Neural cell (in vitro differentiated cells): ENCODE data around the gene OR6K3. TPM values are rescaled to one million over a fixed set of nuclear protein-coding genes. Genes with fewer than 3 reads are reported as not detected.
"Not testable (repeated sequence)": the region's sequence is repeated elsewhere in the genome, so short reads cannot be mapped to it uniquely, and the experiment has no call there.

ENCODE experiments used
- H2AFZ ChIP-seq: fragments of 200-600, 300-800 bp; sonication (generic), shearing (Covaris generic); 2 replicates; pipeline ENCODE4 v1.6.0; 2014; ENCODE audit warnings: low read depth, mild to moderate bottlenecking, antibody characterized with exemption, low read length, moderate library complexity
- H3F3A ChIP-seq: fragments of 200-600 bp; shearing (Covaris generic); 2 replicates; pipeline ENCODE4 v1.6.1; 2016; ENCODE audit warnings: mild to moderate bottlenecking, moderate library complexity, mixed read lengths, antibody characterized with exemption, low read length; ENCODE audit not compliant: insufficient read depth, poor library complexity, severe bottlenecking
- H3K27ac ChIP-seq: fragments of 200-600, 300-800 bp; sonication (generic), shearing (Covaris generic); 2 replicates; pipeline ENCODE4 v1.5.1; 2014; ENCODE audit warnings: mild to moderate bottlenecking, low read length, moderate library complexity
- H3K27me3 ChIP-seq: fragments of 300-800, 200-600 bp; sonication (generic), shearing (Covaris generic); 2 replicates; pipeline ENCODE4 v1.6.0; 2014; ENCODE audit warnings: mild to moderate bottlenecking, low read depth, low read length, moderate library complexity; ENCODE audit not compliant: insufficient read depth
- H3K36me3 ChIP-seq: fragments of 300-800, 200-600 bp; sonication (generic), shearing (Covaris generic); 2 replicates; pipeline ENCODE4 v1.5.1; 2014; ENCODE audit warnings: mild to moderate bottlenecking, antibody characterized with exemption, low read length, moderate library complexity; ENCODE audit not compliant: insufficient read depth
- H3K4me2 ChIP-seq: fragments of 300-800, 200-600 bp; sonication (generic), shearing (Covaris generic); 2 replicates; pipeline ENCODE4 v1.6.0; 2014; ENCODE audit warnings: mild to moderate bottlenecking, low read length
- H3K4me3 ChIP-seq: fragments of 300-800, 200-600 bp; sonication (generic), shearing (Covaris generic); 2 replicates; pipeline ENCODE4 v1.5.1; 2014; ENCODE audit warnings: mild to moderate bottlenecking, low read length, moderate library complexity
- H3K79me2 ChIP-seq: fragments of 200-600 bp; shearing (Covaris generic); replicated peaks from 2 replicates; pipeline ENCODE4 v1.6.0; 2014; ENCODE audit warnings: mild to moderate bottlenecking, low read length, moderate library complexity; ENCODE audit not compliant: insufficient read depth
- H3K9ac ChIP-seq: fragments of 300-800, 200-600 bp; sonication (generic), shearing (Covaris generic); 2 replicates; pipeline ENCODE4 v1.6.1; 2016; ENCODE audit warnings: mild to moderate bottlenecking, low read length, mixed read lengths
- H3K9me2 ChIP-seq: fragments of 200-600 bp; shearing (Covaris generic); 2 replicates; pipeline ENCODE4 v1.6.1; 2016; ENCODE audit warnings: mild to moderate bottlenecking, low read length, mixed read lengths; ENCODE audit not compliant: insufficient read depth
- H3K9me3 ChIP-seq: fragments of 200-600, 300-800 bp; sonication (generic), shearing (Covaris generic); 2 replicates; pipeline ENCODE4 v1.6.1; 2016; ENCODE audit warnings: mild to moderate bottlenecking, mixed run types, low read length, moderate library complexity, mixed read lengths
- H4K20me1 ChIP-seq: fragments of 200-600 bp; shearing (Covaris generic); 2 replicates; pipeline ENCODE4 v1.6.1; 2016; ENCODE audit warnings: mild to moderate bottlenecking, mixed run types; ENCODE audit not compliant: insufficient read depth
- EP300 ChIP-seq: fragments of 450-650 bp; conservative IDR thresholded peaks from 2 replicates; pipeline ENCODE4 v1.6.1; 2014; ENCODE audit warnings: antibody characterized with exemption, mild to moderate bottlenecking, moderate library complexity; ENCODE audit not compliant: poor library complexity, severe bottlenecking
- EZH2 ChIP-seq: fragments of 200-600, 300-800 bp; shearing (Covaris generic), sonication (generic); IDR thresholded peaks from 2 replicates; pipeline ENCODE4 v1.6.1; 2014; ENCODE audit warnings: antibody characterized with exemption, low read length, borderline replicate concordance, mild to moderate bottlenecking; ENCODE audit not compliant: insufficient read depth, poor library complexity, severe bottlenecking
- MXI1 ChIP-seq: fragments of 450-650 bp; conservative IDR thresholded peaks from 2 replicates; pipeline ENCODE4 v1.6.1; 2014; ENCODE audit warnings: antibody characterized with exemption, mild to moderate bottlenecking; ENCODE audit not compliant: poor library complexity, severe bottlenecking
- POLR2AphosphoS5 ChIP-seq: IDR thresholded peaks from 2 replicates; pipeline ENCODE4 v1.6.1; 2012
- RAD21 ChIP-seq: fragments of 450-650 bp; conservative IDR thresholded peaks from 2 replicates; pipeline ENCODE4 v1.6.1; 2014; ENCODE audit warnings: antibody characterized with exemption, mild to moderate bottlenecking, moderate library complexity
- REST ChIP-seq: IDR thresholded peaks from 2 replicates; pipeline ENCODE4 v1.6.1; 2012; ENCODE audit warnings: borderline replicate concordance
- SMC3 ChIP-seq: fragments of 450-650 bp; conservative IDR thresholded peaks from 2 replicates; pipeline ENCODE4 v1.6.1; 2014; ENCODE audit warnings: antibody characterized with exemption, mild to moderate bottlenecking, moderate library complexity; ENCODE audit not compliant: poor library complexity
- TAF1 ChIP-seq: IDR thresholded peaks from 2 replicates; pipeline ENCODE4 v1.6.1; 2012; ENCODE audit warnings: low read depth
- polyA plus RNA-seq: library from polyadenylated mRNA; depleted of rRNA; stranded (reverse); fragments of >200 nt; gene quantifications from 2 replicates; pipeline ENCODE4 v1.2.3, GENCODE V29; 2014
- TF ChIP-seq, protein P1 (sequence below): fragments of 450-650 bp; IDR thresholded peaks from 2 replicates; pipeline ENCODE4 v1.5.1; 2014; ENCODE audit warnings: antibody characterized with exemption, mild to moderate bottlenecking, moderate library complexity; ENCODE audit not compliant: poor library complexity, severe bottlenecking

The OR6K3 gene
- polyA plus RNA-seq, 1 donor from 2014 or later = not detected

GRCh38 chr1:158689110-158689509 is 31.4 kb downstream of the OR6K3 start:
- no peaks in the 10 kb centered on the region for H3F3A ChIP-seq
- H3K4me3 ChIP-seq = no peak overlapping the region
- no peaks in the 10 kb centered on the region for H3K79me2 ChIP-seq
- H3K27ac ChIP-seq = no peak overlapping the region
- H3K9me3 ChIP-seq = no peaks in the 10 kb centered on the region
- H3K36me3 ChIP-seq = no peaks in the 10 kb centered on the region
- H2AFZ ChIP-seq = no peak overlapping the region
- H3K9ac ChIP-seq = no peak overlapping the region
- TF ChIP-seq RAD21 = no peak
- TF ChIP-seq EP300 = no peak
- TF ChIP-seq TAF1 = no peak
- TF ChIP-seq POLR2AphosphoS5 = no peak
- TF ChIP-seq EZH2 = no peak
- no peak for TF ChIP-seq REST
- TF ChIP-seq, protein P1, sequence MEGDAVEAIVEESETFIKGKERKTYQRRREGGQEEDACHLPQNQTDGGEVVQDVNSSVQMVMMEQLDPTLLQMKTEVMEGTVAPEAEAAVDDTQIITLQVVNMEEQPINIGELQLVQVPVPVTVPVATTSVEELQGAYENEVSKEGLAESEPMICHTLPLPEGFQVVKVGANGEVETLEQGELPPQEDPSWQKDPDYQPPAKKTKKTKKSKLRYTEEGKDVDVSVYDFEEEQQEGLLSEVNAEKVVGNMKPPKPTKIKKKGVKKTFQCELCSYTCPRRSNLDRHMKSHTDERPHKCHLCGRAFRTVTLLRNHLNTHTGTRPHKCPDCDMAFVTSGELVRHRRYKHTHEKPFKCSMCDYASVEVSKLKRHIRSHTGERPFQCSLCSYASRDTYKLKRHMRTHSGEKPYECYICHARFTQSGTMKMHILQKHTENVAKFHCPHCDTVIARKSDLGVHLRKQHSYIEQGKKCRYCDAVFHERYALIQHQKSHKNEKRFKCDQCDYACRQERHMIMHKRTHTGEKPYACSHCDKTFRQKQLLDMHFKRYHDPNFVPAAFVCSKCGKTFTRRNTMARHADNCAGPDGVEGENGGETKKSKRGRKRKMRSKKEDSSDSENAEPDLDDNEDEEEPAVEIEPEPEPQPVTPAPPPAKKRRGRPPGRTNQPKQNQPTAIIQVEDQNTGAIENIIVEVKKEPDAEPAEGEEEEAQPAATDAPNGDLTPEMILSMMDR = no peak
- TF ChIP-seq SMC3 = no peak
- TF ChIP-seq MXI1 = no peak
- no peaks in the 10 kb centered on the region for H4K20me1 ChIP-seq
- no peaks in the 10 kb centered on the region for H3K27me3 ChIP-seq
- H3K4me2 ChIP-seq = no peak overlapping the region
- H3K9me2 ChIP-seq = no peaks in the 10 kb centered on the region

DNA sequence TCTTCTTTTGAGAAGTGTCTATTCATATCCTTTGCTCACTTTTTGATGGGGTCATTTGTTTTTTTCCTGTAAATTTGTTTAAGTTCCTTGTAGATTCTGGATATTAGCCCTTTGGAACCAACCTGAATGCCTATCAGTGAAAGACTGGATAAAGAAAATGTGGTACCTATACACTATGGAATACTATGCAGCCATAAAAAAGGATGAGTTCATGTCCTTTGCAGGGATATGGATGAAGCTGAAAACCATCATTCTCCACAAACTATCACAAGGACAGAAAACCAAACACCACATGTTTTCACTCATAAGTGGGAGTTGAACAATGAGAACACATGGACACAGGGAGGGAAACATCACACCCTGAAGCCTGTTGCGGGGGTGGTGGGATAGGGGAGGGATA is 32.2 kb downstream of the OR6K3 start:
- not testable (repeated sequence) for H3K9me3 ChIP-seq, H3K27me3 ChIP-seq, H3K27ac ChIP-seq, H2AFZ ChIP-seq, H4K20me1 ChIP-seq, H3K36me3 ChIP-seq, H3K4me2 ChIP-seq, H3K4me3 ChIP-seq, H3K79me2 ChIP-seq, H3K9me2 ChIP-seq, H3F3A ChIP-seq, H3K9ac ChIP-seq

GRCh38 chr1:158687037-158687436 is 33.5 kb downstream of the OR6K3 start:
- Histone ChIP-seq H3K9ac (no peak overlapping the region), H3K9me2 (no peaks in the 10 kb centered on the region), H4K20me1 (no peaks in the 10 kb centered on the region), H2AFZ (no peak overlapping the region), H3K27ac (no peak overlapping the region), H3F3A (no peaks in the 10 kb centered on the region), H3K79me2 (no peaks in the 10 kb centered on the region), H3K36me3 (no peaks in the 10 kb centered on the region), H3K4me2 (no peak overlapping the region), H3K4me3 (no peak overlapping the region), H3K9me3 (no peaks in the 10 kb centered on the region), H3K27me3 (no peaks in the 10 kb centered on the region)
- TF ChIP-seq RAD21 (no peak), TAF1 (no peak), EP300 (no peak), MXI1 (no peak), POLR2AphosphoS5 (no peak), REST (no peak), SMC3 (no peak), EZH2 (no peak)
- TF ChIP-seq, protein P1 = no peak
